GM21390 (cell line): ENCODE data around the gene CERCAM.
A peak's percentile ranks its signal among the peaks of the same experiment; 100 is the strongest.
"Not testable (repeated sequence)": the region's sequence is repeated elsewhere in the genome, so short reads cannot be mapped to it uniquely, and the experiment has no call there.

Experiments
- ATAC-seq: cut with Tn5 transposase; IDR thresholded peaks from one replicate; pipeline ENCODE4 v1.9.1; 2021; ENCODE audit not compliant: unreplicated experiment

CERCAM gene

DNA sequence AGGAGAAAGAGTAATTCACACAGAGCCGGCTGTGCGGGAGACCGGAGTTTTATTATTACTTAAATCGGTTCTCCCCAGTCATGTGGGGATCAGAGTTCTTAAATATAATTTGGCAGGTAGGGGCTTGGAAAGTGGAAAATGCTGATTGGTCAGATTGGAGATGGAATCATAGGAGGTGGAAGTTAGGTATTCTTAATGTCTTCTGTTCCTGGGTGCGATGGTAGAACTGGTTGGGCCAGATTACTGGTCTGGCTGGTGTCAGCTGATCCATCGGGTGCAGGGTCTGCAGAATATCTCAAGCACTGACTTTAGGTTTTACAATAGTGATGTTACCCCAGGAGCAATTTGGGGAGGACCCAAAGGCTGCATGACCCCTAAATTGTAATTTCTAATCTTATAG, 4.6 kb upstream of the CERCAM start:
- ATAC-seq: no peak

DNA sequence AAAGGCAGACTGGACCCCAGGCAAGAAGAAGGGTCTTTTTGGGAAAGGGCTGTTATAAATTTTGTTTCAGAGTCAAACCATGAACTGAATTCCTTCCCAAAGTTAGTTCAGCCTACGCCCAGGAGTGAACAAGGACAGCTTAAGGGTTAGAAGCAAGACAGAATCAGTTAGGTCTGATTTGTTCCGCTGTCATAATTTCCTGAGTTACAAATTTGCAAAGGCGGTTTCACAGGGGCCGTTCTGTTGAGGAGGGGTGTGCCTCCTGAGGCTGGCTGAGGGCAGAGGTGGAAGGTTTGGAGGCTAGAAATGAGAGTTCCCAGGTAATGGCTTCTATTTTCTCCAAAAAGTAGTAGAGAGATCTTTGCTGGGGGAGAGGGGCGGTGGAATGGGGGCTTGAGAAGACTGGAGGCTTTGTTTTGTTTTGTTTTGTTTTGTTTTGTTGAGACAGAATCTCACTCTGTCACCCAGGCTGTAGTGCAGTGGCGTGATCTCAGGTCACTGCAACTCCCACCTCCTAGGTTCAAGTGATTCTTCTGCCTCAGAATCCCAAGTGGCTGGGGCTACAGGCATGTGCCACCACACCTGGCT, 4.1 kb upstream of the CERCAM start:
- no peak for ATAC-seq

DNA sequence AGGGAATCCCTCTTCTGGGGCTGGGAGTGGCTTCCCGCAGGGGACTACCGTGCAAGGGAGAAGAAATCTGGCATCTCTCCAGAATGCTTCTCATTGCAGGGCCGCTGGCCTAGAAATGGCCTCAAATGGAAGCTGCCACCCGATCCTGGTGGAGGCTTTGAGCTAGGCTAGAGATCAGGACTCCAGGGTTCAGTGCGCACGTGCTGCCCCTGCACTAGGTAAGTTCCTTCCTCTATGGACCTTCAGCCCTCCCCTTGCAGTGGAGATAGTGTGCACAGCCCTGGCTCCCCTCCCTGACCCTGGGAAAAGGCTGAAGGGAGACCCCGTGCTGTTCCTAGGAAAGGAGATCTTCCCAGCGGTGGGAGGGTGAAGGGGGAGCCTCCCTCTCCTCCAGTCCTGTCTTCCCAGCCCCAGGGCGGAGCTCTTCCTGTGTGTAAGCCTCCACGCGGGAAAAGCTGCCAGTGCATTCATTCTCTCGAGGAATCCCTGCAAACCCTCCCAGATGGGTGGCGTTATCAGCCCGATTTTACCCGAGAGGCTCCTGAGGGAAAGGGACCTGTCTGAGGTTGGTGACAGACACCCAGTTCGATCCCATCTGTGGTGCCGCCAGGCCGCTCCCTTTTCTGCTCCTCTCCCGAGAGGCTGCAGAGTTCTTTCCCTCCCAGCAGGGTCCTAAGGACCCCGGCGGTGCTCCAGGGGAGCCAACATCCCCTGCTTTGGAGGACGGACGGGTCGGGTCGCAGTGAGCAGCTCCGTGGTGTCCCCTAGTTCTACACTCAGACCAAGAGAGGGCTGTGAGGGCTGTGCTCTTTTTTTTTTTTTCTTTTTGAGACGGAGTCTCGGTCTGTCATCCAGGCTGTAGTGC, 1.4 kb upstream of the CERCAM start:
- ATAC-seq: no peak

DNA sequence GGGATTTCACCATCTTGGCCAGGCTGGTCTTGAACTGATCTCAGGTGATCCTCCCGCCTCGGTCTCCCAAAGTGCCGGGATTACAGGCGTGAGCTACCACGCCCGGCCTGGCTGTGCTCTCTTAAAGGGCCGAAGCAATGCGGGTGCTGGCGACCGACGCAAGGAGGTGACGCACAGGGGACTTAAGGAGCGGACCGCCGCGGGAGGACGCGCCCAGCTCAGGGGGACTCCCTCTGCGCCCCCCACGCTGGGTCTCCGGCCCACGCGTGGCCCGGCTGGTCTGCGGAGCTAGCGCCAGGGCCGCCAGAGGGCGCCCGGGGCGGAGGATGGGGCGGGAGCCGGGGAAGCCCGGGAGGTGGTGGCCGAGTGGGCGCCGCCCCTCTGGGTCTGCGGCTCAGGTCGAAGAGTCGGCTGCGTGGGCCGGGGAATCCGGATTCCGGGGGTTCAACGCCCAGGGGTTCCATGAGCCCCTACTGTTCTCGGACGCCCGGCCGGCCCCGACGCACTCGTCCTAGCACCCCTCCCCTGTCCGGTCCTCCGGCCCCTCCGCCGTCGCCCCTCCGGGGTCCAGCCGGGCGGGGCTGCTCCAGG, 502 bp upstream of the CERCAM start:
- peak; percentile 75 for ATAC-seq

DNA sequence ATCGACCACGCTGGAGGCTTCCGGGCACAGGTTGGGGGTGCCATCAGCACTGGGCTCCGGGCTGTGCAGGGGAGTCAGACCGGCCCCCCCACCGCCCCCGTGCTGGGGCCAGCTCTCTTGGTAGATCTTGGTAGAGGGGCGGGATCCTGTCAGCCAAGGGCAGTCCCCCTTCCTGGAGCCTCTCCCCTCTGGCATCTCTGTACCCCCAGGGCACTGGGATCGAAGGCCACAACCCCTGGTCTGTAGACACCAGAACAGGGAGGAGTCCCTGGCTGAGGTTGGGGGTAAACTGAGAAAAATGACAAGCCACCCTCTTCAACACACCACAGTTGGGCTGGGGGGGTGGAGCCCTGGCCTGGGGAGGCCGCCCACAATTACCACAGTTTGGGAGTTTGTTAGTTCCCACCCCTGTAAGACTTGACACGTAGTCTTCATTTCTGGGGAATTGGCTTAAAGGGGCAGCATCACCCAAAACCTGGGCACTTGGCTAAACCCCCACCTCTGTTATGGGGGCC, 882 bp downstream of the CERCAM start:
- no peak for ATAC-seq

DNA sequence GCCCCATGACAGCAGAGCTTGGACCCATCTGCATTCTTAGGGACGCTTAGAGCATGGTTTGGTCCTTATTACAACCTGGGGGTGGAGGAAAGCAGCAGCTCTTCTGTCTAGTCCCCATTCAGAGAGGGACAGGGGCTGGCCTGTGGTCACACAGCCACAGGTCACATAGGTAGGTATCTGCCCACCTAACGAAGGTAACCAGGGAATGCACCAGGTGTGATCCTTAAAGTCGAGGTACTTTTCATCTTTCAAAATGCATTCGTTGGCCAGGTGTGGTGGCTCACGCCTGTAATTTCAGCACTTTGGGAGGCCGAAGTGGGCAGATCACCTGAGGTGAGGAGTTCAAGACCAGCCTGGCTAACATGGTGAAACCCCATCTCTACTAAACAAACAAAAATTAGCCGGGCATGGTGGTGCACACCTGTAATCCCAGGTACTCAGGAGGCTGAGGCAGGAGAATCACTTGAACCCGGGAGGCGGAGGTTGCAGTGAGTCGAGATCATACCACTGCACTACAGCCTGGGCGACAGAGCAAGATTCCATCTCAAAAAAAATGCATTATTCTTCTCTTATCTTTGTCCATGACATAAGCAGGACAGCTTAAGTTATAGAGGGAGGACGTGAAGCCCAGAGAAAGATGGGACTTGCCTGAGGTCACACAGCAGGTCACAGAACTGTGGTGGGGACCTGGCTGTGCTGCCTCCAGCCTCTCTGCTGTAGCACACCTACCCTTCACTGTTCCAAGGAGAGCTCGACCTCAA, 1.5 kb downstream of the CERCAM start:
- not testable (repeated sequence) for ATAC-seq

DNA sequence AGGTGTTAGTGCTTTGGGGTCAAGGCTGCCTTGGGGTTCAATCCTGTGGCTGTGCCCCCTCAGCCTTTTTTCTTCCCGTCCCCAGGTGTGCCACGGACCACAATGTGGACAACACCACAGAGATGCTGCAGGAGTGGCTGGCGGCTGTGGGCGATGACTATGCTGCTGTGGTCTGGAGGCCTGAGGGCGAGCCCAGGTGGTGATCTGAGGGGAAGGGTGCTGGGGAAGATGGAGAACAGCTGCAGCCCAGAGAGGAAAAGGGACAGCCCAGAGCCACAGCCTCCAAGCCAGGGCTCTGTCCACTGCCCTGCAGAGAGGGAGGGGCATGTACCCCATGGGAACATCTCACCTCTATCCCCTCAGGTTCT, 2.1 kb downstream of the CERCAM start:
- ATAC-seq: no peak

DNA sequence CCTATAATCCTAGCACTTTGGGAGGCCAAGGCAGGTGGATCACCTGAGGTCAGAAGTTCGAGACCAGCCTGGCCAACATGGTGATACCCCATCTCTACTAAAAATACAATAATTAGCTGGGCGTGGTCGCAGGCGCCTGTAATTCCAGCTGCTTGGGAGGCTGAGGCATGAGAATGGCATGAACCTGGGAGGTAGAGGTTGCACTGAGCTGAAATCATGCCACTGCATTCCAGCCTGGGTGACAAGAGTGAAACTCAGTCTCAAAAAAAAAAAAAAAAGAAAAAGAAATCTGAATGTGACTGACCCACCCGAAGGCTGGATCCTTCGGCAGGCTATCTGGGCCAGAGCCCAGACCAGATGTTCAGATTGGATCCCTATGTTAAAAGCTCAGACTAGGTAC, 2.7 kb downstream of the CERCAM start:
- not testable (repeated sequence) for ATAC-seq

DNA sequence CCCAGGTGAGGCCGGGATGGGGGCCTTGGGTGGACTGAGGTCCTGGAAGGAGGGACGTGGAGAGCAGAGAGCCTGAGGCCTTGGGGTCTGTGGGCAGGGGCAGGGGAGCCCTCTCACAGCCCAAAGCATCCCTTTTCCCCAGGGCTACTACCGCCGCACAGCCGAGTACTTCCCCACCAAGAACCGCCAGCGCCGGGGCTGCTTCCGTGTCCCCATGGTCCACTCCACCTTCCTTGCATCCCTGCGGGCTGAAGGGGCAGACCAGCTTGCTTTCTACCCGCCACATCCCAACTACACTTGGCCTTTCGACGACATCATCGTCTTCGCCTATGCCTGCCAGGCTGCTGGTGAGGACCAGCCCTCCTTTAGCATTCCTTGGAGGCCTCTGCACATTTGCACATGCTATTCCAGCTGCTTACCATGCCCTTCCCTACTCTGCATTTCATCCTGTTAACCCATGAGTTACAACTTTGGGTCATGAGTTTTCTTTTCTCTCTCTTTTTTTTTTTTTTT, 3.7 kb downstream of the CERCAM start:
- ATAC-seq: no peak

DNA sequence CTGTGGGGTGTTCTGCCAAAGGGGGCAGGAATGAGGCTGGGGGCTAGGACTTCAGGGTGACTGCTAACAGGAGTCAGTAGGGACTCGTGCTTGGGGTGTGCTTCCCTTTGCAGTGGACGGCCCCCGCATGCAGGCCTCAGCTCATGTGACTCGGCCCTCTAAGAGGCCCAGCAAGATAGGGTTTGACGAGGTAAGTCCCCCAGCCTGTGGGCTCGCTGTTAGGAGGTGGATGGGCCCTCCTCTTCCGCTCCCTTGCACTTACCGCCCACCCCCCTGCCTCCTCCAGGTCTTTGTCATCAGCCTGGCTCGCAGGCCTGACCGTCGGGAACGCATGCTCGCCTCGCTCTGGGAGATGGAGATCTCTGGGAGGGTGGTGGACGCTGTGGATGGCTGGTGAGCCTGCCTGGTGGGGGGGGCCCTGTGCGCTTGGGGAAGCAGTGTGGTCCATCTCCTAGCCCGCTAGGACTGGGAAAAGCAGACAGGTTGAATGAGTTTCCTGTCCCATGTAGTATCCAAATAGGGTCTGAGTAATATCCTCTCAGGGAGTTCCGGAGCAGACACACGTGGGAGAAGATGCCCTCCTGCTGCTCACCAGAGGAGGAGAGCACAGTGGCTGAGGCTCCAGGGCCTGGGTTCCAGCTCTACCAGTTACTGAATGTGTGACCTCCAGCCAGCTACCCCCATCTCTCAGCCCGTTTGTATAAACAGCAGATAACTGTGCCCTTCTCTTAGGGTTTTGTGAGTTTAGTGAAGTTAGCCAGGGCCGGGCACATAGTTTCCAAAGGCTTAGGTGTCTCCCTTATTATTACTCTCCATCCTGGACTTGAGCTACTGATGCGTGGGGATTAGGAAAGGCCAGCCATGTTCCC, 8.2 kb downstream of the CERCAM start:
- no peak for ATAC-seq

DNA sequence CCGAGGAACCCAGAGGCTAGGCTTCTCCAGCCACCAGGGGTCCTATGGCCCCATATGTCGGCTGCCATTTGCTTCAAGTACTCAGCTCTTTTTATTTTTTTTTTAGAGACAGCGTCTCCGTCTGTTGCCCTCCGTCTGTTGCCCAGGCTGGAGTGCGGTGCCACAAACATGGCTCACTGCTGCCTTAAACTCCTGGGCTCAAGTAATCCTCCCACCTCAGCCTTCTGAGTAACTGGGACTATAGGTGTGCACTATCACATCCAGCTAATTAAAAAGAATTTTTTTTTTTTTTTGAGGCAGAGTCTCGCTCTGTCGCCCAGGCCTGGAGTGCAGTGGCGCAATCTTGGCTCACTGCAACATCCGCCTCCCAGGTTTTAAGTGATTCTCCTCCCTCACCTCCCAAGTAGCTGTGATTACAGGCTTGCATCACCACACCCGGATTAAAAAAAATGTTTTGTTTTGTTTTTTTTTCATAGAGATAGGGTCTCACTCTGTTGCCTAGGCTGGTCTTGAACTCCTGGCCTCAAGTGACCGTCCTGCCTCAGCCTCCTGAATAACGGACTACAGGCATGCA, 8.9 kb downstream of the CERCAM start:
- no peak for ATAC-seq

DNA sequence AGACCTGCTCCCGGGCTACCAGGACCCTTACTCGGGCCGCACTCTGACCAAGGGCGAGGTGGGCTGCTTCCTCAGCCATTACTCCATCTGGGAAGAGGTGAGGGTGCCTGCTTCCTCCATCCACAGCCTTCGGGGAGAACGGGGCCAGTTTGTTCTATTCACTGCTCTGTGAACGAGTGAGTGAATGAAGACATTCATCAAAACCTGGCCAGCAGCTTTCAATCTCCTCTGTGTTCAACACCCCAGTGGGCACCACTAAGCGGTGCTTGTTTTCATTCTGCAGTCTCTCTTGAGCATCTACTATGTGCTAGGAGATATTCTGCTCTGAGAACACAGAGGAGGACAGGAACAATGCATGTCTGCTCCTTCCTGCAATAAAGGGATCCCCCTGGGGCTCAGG, 10.6 kb downstream of the CERCAM start:
- ATAC-seq: no peak

DNA sequence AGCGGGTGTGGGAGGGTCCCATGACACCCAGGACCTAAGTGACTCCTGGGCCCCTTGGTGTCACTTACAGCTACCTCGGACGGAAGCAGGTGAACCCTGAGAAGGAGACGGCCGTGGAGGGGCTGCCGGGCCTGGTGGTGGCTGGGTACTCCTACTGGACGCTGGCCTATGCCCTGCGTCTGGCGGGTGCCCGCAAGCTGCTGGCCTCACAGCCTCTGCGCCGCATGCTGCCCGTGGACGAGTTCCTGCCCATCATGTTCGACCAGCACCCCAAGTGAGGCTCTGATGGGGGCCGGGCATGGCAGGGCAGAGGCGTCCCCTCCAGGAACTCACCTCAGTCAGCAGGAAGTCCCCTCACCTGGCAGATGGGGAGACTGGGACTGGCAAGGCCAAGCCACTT, 13.7 kb downstream of the CERCAM start:
- ATAC-seq: no peak

DNA sequence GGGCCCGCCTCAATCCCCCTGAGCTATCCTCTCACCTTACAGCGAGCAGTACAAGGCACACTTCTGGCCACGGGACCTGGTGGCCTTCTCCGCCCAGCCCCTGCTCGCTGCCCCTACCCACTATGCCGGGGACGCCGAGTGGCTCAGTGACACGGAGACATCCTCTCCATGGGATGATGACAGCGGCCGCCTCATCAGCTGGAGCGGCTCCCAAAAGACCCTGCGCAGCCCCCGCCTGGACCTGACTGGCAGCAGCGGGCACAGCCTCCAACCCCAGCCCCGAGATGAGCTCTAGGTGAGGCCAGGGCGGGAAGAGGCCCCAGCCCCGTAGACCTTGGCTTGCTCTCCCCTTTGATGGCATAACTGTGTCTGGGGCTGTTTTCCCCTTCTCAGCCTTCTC, 15.0 kb downstream of the CERCAM start:
- ATAC-seq: no peak

DNA sequence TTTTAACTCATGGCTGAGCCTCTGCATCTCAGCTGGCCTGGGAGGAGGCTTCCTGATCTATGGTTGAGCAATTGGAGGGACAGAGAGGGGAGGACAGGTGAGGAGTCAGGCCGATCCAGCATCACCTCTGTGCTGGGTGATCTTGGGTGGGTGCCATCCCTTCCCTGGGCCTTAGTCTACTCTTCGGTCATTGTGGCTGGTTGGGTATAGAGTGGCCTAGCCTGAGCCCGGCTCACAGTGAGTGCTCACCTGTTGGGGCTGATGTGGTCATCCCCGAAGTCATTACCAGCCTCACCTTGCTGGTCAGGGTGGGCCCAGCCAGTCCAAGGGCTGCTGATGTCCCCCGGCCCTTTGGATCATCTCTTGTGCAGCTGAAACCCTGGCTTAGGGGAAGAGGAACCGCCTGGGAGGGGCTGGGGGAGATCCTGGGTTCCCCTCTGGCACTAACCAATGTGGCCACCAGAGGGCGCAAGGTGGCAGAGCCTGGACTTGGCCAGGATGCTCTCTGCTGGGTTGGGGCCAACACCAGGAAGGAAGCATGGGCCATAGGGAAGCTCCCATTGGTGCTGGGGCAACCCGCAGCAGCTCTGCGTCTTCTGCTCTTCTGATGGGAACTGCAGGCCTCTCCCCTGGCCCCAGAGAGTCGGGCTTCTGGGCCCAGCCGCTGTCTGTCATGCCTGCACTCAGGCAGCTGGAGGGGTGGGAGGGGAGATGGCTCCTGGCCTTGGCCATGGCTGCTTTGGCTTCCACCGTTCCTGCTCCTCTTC, 17.9 kb downstream of the CERCAM start:
- ATAC-seq: no peak

DNA sequence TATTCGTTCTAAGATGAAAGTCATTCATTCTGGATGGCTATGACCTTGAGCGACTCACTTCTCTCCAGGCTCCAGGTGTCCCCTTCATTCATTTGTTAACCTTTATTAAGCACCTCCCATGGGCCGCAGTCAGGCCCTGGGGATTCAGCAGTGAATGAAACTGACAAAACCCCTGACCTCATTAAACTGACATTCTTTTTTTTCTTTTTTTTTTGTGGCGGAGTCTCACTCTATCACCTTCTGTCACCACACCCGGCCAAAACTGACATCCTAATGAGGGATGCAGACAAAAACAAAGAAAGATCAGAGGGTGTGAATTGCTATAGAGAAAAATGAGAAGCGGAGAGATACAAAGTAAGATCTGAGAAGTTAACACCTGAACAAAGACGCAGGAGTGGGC, 18.6 kb downstream of the CERCAM start:
- ATAC-seq: no peak

DNA sequence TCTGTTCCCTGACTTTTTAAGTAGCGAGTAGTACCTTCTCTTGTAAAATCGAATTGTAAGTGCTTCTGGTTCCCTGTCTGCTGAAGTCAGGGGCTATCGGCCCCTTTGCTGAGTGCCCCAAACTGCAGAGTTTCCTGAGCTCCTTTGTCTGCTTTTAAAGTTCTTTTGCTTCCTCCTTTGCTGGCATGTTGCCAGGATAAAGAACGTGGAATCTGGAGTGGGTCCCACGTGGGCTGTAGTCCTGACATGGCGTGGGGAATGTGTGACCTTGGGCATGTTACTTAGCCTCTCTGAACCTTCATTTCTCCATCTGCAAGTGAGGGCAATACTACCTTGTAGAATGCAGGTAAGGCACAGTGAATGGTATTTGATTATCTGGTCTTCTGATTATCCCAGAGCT, 21.5 kb downstream of the CERCAM start:
- ATAC-seq: no peak

DNA sequence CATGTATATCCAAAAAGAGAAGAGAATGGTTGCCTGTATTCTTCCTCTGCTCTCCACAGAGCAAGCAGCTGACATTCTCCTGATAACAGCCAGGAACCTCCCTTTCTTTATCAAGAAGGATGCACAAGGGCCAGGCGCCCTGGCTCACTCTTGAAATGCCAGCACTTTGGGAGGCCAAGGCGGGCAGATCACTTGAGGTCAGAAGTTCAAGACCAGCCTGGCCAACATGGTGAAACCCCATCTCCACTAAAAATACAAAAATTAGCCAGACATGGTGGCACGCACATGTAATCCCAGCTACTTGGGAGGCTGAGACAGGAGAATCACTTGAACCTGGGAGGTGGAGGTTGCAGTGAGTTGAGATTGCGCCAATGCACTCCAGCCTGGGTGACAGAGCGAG, 25.8 kb downstream of the CERCAM start:
- not testable (repeated sequence) for ATAC-seq

DNA sequence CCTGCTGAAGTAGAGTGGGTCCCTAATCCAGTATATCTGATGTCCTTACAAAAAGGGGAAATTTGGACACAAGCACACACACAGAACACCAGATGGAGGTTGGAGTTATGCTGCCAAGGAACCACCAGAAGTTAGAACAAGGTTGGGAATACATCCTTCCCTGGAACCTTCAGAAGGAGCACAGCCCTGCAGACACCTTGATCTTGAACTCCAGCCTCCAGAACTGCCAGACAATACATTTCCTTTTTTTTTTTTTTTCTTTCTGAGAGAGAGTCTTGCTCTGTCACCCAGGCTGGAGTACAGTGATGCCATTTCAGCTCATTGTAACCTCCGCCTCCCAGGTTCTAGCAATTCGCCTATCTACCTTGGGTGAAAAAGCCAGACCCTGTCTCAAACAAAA, 28.1 kb downstream of the CERCAM start:
- ATAC-seq: no peak
